KMS-11 (cell line): Measurements from ENCODE around the gene TMEFF2.

ENCODE experiments used
- H2AFZ ChIP-seq: fragments of 200-600 bp; sonication (generic); 2 replicates; pipeline ENCODE4 v1.6.1; 2016; ENCODE audit warnings: antibody characterized with exemption, mixed run types, low read depth
- H3K27ac ChIP-seq: fragments of 200-600 bp; sonication (generic); 2 replicates; pipeline ENCODE4 v1.6.1; 2016; ENCODE audit warnings: mild to moderate bottlenecking, mixed run types
- H3K27me3 ChIP-seq: fragments of 200-600 bp; sonication (generic); 2 replicates; pipeline ENCODE4 v1.6.1; 2017; ENCODE audit warnings: mild to moderate bottlenecking, low read depth, mixed run types, moderate library complexity; ENCODE audit not compliant: insufficient read depth
- H3K36me3 ChIP-seq: fragments of 200-600 bp; sonication (generic); 2 replicates; pipeline ENCODE4 v1.6.1; 2017; ENCODE audit warnings: mild to moderate bottlenecking, mixed run types; ENCODE audit not compliant: insufficient read depth
- H3K4me1 ChIP-seq: fragments of 200-600 bp; sonication (generic); 2 replicates; pipeline ENCODE4 v1.6.1; 2016; ENCODE audit warnings: mild to moderate bottlenecking, low read depth, mixed run types; ENCODE audit not compliant: poor library complexity, severe bottlenecking
- H3K4me2 ChIP-seq: fragments of 200-600 bp; sonication (generic); 2 replicates; pipeline ENCODE4 v1.7.0; 2016; ENCODE audit warnings: mild to moderate bottlenecking, mixed run types
- H3K4me3 ChIP-seq: fragments of 200-600 bp; sonication (generic); IDR thresholded peaks from 2 replicates; pipeline ENCODE4 v1.6.1; 2017; ENCODE audit warnings: low read depth, low read length, mixed read lengths; ENCODE audit not compliant: insufficient read depth
- H3K79me2 ChIP-seq: fragments of 200-600 bp; sonication (generic); 2 replicates; pipeline ENCODE4 v1.6.1; 2016; ENCODE audit warnings: low read depth, mixed run types; ENCODE audit not compliant: insufficient read depth
- H3K9ac ChIP-seq: fragments of 200-600 bp; sonication (generic); 2 replicates; pipeline ENCODE4 v1.6.1; 2016; ENCODE audit warnings: mild to moderate bottlenecking, mixed run types
- H4K20me1 ChIP-seq: fragments of 200-600 bp; sonication (generic); 2 replicates; pipeline ENCODE4 v1.6.1; 2016; ENCODE audit warnings: mild to moderate bottlenecking, mixed run types; ENCODE audit not compliant: insufficient read depth
- TF ChIP-seq, protein P1 (sequence below): fragments of 200-600 bp; sonication (generic); conservative IDR thresholded peaks from 2 replicates; pipeline ENCODE4 v1.6.1; 2017; ENCODE audit warnings: low read depth, mild to moderate bottlenecking, antibody characterized with exemption, low read length, moderate library complexity, mixed read lengths

TMEFF2 gene

DNA sequence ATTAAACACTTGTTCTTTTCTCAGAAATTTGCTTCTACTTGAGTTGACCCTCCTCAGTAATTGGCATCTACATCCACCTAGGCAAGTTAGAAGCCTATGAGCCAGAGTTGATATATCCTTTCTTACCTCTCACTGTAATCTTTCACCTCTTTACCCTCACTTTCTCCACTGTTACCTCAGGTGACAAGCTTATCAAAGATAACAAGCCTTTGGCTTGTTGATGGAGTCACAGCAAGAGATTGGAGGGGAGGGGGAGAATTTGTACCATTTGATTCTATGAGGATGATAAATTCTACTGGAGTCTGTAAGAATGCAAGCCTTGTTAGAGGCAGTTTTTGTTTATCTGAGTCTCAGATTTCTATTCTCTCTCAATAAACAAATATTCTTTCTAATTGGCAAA is 176.9 kb downstream of the TMEFF2 start:
- no peaks in the 10 kb centered on the region for H3K79me2 ChIP-seq
- no peaks in the 10 kb centered on the region for H3K4me1 ChIP-seq
- no peaks in the 10 kb centered on the region for H4K20me1 ChIP-seq
- no peak overlapping the region for H2AFZ ChIP-seq
- no peak overlapping the region for H3K27ac ChIP-seq
- H3K36me3 ChIP-seq: no peaks in the 10 kb centered on the region
- TF ChIP-seq, protein P1, sequence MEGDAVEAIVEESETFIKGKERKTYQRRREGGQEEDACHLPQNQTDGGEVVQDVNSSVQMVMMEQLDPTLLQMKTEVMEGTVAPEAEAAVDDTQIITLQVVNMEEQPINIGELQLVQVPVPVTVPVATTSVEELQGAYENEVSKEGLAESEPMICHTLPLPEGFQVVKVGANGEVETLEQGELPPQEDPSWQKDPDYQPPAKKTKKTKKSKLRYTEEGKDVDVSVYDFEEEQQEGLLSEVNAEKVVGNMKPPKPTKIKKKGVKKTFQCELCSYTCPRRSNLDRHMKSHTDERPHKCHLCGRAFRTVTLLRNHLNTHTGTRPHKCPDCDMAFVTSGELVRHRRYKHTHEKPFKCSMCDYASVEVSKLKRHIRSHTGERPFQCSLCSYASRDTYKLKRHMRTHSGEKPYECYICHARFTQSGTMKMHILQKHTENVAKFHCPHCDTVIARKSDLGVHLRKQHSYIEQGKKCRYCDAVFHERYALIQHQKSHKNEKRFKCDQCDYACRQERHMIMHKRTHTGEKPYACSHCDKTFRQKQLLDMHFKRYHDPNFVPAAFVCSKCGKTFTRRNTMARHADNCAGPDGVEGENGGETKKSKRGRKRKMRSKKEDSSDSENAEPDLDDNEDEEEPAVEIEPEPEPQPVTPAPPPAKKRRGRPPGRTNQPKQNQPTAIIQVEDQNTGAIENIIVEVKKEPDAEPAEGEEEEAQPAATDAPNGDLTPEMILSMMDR: no peak
- no peak overlapping the region for H3K9ac ChIP-seq
- no peak overlapping the region for H3K4me3 ChIP-seq
- H3K4me2 ChIP-seq: no peak overlapping the region
- H3K27me3 ChIP-seq: no peaks in the 10 kb centered on the region

DNA sequence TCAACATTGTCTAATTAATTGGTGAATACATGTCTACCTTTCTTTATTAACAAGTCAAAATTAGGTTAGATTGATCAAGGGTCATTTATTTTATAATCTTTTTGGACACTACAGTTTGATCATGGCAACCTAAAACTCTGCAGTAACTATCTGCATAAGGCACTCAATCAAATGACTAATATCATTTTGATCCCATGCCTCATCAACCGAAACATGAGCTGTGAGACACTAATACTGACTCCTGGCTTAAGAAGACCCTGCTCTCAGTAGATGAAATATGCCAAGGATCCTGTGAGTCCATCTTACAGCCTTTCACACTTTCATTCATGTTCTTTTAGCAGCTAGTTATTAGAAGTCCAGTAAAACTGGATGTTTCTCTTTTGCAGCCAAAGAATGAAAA is 178.5 kb downstream of the TMEFF2 start:
- Histone ChIP-seq H3K9ac (no peak overlapping the region), H3K4me2 (no peak overlapping the region), H3K79me2 (no peaks in the 10 kb centered on the region), H4K20me1 (no peaks in the 10 kb centered on the region), H3K36me3 (no peaks in the 10 kb centered on the region), H3K4me1 (no peaks in the 10 kb centered on the region), H2AFZ (no peak overlapping the region), H3K4me3 (no peak overlapping the region), H3K27me3 (no peaks in the 10 kb centered on the region), H3K27ac (no peak overlapping the region)
- TF ChIP-seq, protein P1: no peak

DNA sequence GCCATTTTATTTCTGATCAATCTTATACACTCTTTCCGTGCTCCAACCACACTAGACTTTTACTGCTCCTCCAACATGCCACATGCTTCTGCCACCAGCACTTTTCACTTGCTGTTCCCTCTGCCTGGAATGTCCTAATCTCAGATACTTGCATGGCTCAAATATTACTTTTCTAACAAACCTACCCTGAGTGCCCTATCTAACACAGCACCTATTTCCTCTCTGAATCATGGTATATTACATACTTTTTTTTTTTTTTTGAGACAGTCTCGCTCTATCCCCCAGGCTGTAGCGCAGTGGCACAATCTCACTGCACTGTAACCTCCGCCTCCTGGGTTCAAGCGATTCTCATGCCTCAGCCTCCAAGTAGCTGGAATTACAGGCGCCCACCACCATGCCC is 181.5 kb downstream of the TMEFF2 start:
- H3K4me1 ChIP-seq: no peaks in the 10 kb centered on the region
- H3K36me3 ChIP-seq: no peaks in the 10 kb centered on the region
- H3K27me3 ChIP-seq: no peaks in the 10 kb centered on the region
- no peaks in the 10 kb centered on the region for H3K79me2 ChIP-seq
- no peak overlapping the region for H3K9ac ChIP-seq
- TF ChIP-seq, protein P1: no peak
- H3K27ac ChIP-seq: no peak overlapping the region
- no peak overlapping the region for H3K4me2 ChIP-seq
- no peak overlapping the region for H2AFZ ChIP-seq
- no peaks in the 10 kb centered on the region for H4K20me1 ChIP-seq
- no peak overlapping the region for H3K4me3 ChIP-seq

DNA sequence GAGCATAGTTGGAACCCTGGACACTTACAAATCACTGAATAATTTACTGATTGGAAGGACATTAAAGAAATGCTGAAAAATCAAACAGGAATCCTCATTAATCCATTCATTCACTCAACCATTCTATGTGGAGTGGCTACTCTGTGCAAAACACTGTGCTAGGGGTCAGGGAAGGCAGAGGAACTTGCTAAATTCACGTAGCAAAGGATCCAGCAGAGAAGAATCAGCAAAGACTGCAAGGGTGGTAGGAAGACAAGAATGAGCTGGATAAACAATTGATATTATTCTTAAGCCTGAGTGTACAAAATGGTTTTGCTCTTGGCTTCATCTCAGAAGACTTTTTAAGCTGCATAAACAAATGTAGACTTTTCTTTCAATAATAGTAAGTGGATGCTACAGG is 183.5 kb downstream of the TMEFF2 start:
- H2AFZ ChIP-seq: no peak overlapping the region
- TF ChIP-seq, protein P1: no peak
- H3K4me2 ChIP-seq: no peak overlapping the region
- H3K36me3 ChIP-seq: no peaks in the 10 kb centered on the region
- H3K27ac ChIP-seq: no peak overlapping the region
- H3K79me2 ChIP-seq: no peaks in the 10 kb centered on the region
- H3K27me3 ChIP-seq: no peaks in the 10 kb centered on the region
- no peak overlapping the region for H3K4me3 ChIP-seq
- no peaks in the 10 kb centered on the region for H4K20me1 ChIP-seq
- no peak overlapping the region for H3K9ac ChIP-seq
- no peaks in the 10 kb centered on the region for H3K4me1 ChIP-seq
